HepG2 (cell line): ENCODE results near the gene TJP2. TPM values are rescaled to one million over a fixed set of nuclear protein-coding genes. Genes with fewer than 3 reads are reported as not detected.

Experiments
- AGO2 ChIP-seq: fragments of 200-400 bp; formaldehyde crosslinking; optimal IDR thresholded peaks from 2 replicates; pipeline ENCODE3; 2017; ENCODE audit warnings: mild to moderate bottlenecking, low read depth, low read length, moderate library complexity
- CENPX ChIP-seq: sonication (generic); formaldehyde crosslinking; IDR thresholded peaks from 2 replicates; pipeline ENCODE4 v1.9.0; 2021; ENCODE audit warnings: mild to moderate bottlenecking, missing genetic modification reagents, moderate library complexity
- FIP1L1 ChIP-seq: fragments of 200-400 bp; formaldehyde crosslinking; IDR thresholded peaks from 2 replicates; pipeline ENCODE4 v1.6.1; 2018; ENCODE audit warnings: low read depth, mild to moderate bottlenecking, low read length, moderate library complexity, borderline replicate concordance; ENCODE audit not compliant: insufficient read depth
- FOSL1 ChIP-seq: sonication (generic); formaldehyde crosslinking; IDR thresholded peaks from 2 replicates; pipeline ENCODE4 v1.9.0; 2021; ENCODE audit warnings: missing genetic modification reagents, borderline replicate concordance
- MTA3 ChIP-seq: sonication (generic); formaldehyde crosslinking; IDR thresholded peaks from 2 replicates; pipeline ENCODE4 v1.4.0; 2020; ENCODE audit warnings: missing genetic modification reagents
- PAX8 ChIP-seq: sonication (generic); formaldehyde crosslinking; IDR thresholded peaks from 2 replicates; pipeline ENCODE4 v1.8.0; 2022; ENCODE audit warnings: mild to moderate bottlenecking, missing genetic modification reagents, borderline replicate concordance
- RELA ChIP-seq: sonication (generic); formaldehyde crosslinking; IDR thresholded peaks from 2 replicates; pipeline ENCODE4 v1.4.0; 2020; ENCODE audit warnings: missing genetic modification reagents
- TAF1 ChIP-seq: sonication (generic); formaldehyde crosslinking; IDR thresholded peaks from 2 replicates; pipeline ENCODE4 v1.4.0; 2020; ENCODE audit warnings: missing genetic modification reagents
- ZNF776 ChIP-seq: sonication (generic); formaldehyde crosslinking; IDR thresholded peaks from 2 replicates; pipeline ENCODE4 v1.4.0; 2020; ENCODE audit warnings: mild to moderate bottlenecking, missing genetic modification reagents
- ZNF850 ChIP-seq: sonication (generic); formaldehyde crosslinking; conservative IDR thresholded peaks from 2 replicates; pipeline ENCODE4 v1.9.0; 2021; ENCODE audit warnings: mild to moderate bottlenecking, missing genetic modification reagents
- ZSCAN25 ChIP-seq: sonication (generic); formaldehyde crosslinking; IDR thresholded peaks from 2 replicates; pipeline ENCODE4 v1.8.0; 2022; ENCODE audit warnings: mild to moderate bottlenecking, missing genetic modification reagents
- polyA plus RNA-seq, 8 experiments: library from polyadenylated mRNA; depleted of rRNA in 3 of 8; stranded (reverse) in 7 of 8; unstranded in 1 of 8; fragments of >200 nt; fragmentation: Illumina TruSeq in 4 of 8; extraction: Trizol in 4 of 8; gene quantifications; 2 replicates each; pipeline versions ENCODE4 v1.2.1 to v1.2.3, GENCODE V29; 2011 to 2016; ENCODE audit warnings: low read depth in 4 of 8, missing spikeins in 1 of 8, mixed read lengths in 1 of 8; ENCODE audit not compliant: insufficient read depth in 1 of 8
- total RNA-seq, 5 experiments: library from RNA; depleted of rRNA; stranded (reverse); fragments of >200 nt; fragmentation: Illumina TruSeq; extraction: Trizol; gene quantifications; 2 replicates each; pipeline ENCODE4 v1.2.3, GENCODE V29; 2016; ENCODE audit warnings: low read depth in 1 of 5
- TF ChIP-seq, protein P1 (sequence below): sonication (generic); formaldehyde crosslinking; IDR thresholded peaks from 2 replicates; pipeline ENCODE4 v1.5.0; 2020; ENCODE audit warnings: missing genetic modification reagents
- TF ChIP-seq, protein P2 (sequence below): sonication (generic); formaldehyde crosslinking; IDR thresholded peaks from 2 replicates; pipeline ENCODE4 v1.8.0; 2023; ENCODE audit warnings: mild to moderate bottlenecking, missing genetic modification reagents
- TF ChIP-seq, protein P3 (sequence below): IDR thresholded peaks from 2 replicates; pipeline ENCODE4 v1.6.1; 2016; ENCODE audit warnings: control low read depth
- TF ChIP-seq, protein P4 (sequence below): sonication (generic); formaldehyde crosslinking; IDR thresholded peaks from 2 replicates; pipeline ENCODE4 v1.5.0; 2020; ENCODE audit warnings: mild to moderate bottlenecking, missing genetic modification reagents
- TF ChIP-seq, protein P5 (sequence below): IDR thresholded peaks from 2 replicates; pipeline ENCODE4 v1.6.1; 2016; ENCODE audit warnings: low read depth
- TF ChIP-seq, protein P6 (sequence below): sonication (generic); formaldehyde crosslinking; IDR thresholded peaks from 2 replicates; pipeline ENCODE4 v1.5.0; 2020; ENCODE audit warnings: missing genetic modification reagents, mild to moderate bottlenecking, borderline replicate concordance
- TF ChIP-seq, protein P7 (sequence below): IDR thresholded peaks from 2 replicates; pipeline ENCODE4 v1.6.1; 2012; ENCODE audit warnings: low read depth, low read length, improper control_type of control experiment
- TF ChIP-seq, protein P8 (sequence below): sonication (generic); formaldehyde crosslinking; IDR thresholded peaks from 2 replicates; pipeline ENCODE4 v1.5.1; 2020; ENCODE audit warnings: mild to moderate bottlenecking, missing genetic modification reagents, borderline replicate concordance

TJP2 gene
- total and polyA plus RNA-seq, 2 of the 13 experiments (the other 11 are each of a cell fraction or from before 2014, with no cell fraction given), result 109 to 110 TPM

DNA sequence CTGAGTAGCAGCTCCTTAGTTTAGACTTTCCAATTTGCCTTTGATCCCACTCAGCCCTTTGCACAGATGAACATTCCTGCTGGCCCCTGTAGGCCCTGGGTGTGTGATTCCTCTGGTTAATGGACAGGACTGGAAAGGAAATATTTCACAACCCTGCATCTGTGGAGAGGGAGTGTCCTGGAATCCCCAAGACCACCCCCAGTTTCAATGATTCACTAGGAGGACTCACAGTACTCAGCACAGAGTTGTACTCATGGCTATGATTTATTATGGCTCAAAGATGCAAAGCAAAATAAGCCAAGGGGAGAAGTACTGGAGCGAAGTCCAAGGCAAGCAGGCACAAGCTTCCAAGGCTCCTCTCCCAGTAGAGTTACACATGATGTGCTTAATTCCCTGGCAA is 42.4 kb upstream of the TJP2 start (continued):
- TF ChIP-seq, protein P1, sequence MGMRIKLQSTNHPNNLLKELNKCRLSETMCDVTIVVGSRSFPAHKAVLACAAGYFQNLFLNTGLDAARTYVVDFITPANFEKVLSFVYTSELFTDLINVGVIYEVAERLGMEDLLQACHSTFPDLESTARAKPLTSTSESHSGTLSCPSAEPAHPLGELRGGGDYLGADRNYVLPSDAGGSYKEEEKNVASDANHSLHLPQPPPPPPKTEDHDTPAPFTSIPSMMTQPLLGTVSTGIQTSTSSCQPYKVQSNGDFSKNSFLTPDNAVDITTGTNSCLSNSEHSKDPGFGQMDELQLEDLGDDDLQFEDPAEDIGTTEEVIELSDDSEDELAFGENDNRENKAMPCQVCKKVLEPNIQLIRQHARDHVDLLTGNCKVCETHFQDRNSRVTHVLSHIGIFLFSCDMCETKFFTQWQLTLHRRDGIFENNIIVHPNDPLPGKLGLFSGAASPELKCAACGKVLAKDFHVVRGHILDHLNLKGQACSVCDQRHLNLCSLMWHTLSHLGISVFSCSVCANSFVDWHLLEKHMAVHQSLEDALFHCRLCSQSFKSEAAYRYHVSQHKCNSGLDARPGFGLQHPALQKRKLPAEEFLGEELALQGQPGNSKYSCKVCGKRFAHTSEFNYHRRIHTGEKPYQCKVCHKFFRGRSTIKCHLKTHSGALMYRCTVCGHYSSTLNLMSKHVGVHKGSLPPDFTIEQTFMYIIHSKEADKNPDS, result no peak
- no peak for TF ChIP-seq FOSL1 (CRISPR knock-in tag)
- TF ChIP-seq, protein P2, sequence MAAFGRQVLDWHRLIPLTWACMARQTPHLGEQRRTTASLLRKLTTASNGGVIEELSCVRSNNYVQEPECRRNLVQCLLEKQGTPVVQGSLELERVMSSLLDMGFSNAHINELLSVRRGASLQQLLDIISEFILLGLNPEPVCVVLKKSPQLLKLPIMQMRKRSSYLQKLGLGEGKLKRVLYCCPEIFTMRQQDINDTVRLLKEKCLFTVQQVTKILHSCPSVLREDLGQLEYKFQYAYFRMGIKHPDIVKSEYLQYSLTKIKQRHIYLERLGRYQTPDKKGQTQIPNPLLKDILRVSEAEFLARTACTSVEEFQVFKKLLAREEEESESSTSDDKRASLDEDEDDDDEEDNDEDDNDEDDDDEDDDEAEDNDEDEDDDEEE, result no peak
- TF ChIP-seq ZNF850 (CRISPR knock-in tag), result no peak
- no peak for TF ChIP-seq RELA (CRISPR knock-in tag)
- no peak for TF ChIP-seq MTA3 (CRISPR knock-in tag)
- TF ChIP-seq TAF1 (CRISPR knock-in tag), result no peak; the same call in 1 of the 2 replicates
- no peak for TF ChIP-seq ZNF776
- TF ChIP-seq AGO2, result no peak
- TF ChIP-seq, protein P3, sequence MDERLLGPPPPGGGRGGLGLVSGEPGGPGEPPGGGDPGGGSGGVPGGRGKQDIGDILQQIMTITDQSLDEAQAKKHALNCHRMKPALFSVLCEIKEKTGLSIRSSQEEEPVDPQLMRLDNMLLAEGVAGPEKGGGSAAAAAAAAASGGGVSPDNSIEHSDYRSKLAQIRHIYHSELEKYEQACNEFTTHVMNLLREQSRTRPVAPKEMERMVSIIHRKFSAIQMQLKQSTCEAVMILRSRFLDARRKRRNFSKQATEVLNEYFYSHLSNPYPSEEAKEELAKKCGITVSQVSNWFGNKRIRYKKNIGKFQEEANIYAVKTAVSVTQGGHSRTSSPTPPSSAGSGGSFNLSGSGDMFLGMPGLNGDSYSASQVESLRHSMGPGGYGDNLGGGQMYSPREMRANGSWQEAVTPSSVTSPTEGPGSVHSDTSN (CRISPR knock-in tag), result no peak
- TF ChIP-seq PAX8 (CRISPR knock-in tag), result no peak
- no peak for TF ChIP-seq CENPX
- TF ChIP-seq, protein P4, sequence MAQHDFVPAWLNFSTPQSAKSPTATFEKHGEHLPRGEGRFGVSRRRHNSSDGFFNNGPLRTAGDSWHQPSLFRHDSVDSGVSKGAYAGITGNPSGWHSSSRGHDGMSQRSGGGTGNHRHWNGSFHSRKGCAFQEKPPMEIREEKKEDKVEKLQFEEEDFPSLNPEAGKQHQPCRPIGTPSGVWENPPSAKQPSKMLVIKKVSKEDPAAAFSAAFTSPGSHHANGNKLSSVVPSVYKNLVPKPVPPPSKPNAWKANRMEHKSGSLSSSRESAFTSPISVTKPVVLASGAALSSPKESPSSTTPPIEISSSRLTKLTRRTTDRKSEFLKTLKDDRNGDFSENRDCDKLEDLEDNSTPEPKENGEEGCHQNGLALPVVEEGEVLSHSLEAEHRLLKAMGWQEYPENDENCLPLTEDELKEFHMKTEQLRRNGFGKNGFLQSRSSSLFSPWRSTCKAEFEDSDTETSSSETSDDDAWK (CRISPR knock-in tag), result no peak
- TF ChIP-seq, protein P5, sequence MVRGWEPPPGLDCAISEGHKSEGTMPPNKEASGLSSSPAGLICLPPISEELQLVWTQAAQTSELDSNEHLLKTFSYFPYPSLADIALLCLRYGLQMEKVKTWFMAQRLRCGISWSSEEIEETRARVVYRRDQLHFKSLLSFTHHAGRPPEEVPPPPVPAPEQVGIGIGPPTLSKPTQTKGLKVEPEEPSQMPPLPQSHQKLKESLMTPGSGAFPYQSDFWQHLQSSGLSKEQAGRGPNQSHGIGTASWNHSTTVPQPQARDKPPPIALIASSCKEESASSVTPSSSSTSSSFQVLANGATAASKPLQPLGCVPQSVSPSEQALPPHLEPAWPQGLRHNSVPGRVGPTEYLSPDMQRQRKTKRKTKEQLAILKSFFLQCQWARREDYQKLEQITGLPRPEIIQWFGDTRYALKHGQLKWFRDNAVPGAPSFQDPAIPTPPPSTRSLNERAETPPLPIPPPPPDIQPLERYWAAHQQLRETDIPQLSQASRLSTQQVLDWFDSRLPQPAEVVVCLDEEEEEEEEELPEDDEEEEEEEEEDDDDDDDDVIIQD, result no peak
- TF ChIP-seq, protein P6, sequence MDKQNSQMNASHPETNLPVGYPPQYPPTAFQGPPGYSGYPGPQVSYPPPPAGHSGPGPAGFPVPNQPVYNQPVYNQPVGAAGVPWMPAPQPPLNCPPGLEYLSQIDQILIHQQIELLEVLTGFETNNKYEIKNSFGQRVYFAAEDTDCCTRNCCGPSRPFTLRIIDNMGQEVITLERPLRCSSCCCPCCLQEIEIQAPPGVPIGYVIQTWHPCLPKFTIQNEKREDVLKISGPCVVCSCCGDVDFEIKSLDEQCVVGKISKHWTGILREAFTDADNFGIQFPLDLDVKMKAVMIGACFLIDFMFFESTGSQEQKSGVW (CRISPR knock-in tag), result no peak
- no peak for TF ChIP-seq FIP1L1
- TF ChIP-seq ZSCAN25 (CRISPR knock-in tag), result no peak
- TF ChIP-seq, protein P7, sequence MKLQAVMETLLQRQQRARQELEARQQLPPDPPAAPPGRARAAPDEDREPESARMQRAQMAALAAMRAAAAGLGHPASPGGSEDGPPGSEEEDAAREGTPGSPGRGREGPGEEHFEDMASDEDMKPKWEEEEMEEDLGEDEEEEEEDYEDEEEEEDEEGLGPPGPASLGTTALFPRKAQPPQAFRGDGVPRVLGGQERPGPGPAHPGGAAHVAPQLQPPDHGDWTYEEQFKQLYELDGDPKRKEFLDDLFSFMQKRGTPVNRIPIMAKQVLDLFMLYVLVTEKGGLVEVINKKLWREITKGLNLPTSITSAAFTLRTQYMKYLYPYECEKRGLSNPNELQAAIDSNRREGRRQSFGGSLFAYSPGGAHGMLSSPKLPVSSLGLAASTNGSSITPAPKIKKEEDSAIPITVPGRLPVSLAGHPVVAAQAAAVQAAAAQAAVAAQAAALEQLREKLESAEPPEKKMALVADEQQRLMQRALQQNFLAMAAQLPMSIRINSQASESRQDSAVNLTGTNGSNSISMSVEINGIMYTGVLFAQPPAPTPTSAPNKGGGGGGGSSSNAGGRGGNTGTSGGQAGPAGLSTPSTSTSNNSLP, result peak; percentile 63; the same call in 1 of the 2 replicates
- TF ChIP-seq, protein P8, sequence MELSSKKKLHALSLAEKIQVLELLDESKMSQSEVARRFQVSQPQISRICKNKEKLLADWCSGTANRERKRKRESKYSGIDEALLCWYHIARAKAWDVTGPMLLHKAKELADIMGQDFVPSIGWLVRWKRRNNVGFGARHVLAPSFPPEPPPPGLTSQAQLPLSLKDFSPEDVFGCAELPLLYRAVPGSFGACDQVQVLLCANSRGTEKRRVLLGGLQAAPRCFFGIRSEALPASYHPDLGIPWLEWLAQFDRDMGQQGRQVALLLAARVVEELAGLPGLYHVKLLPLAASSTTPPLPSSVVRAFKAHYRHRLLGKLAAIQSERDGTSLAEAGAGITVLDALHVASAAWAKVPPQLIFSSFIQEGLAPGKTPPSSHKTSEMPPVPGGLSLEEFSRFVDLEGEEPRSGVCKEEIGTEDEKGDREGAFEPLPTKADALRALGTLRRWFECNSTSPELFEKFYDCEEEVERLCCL (CRISPR knock-in tag), result no peak
